LHCN-M2 (cell line): ENCODE results near the gene KANK3. TPM values are rescaled to one million over a fixed set of nuclear protein-coding genes. Genes with fewer than 3 reads are reported as not detected.
"Not testable (repeated sequence)": the region's sequence is repeated elsewhere in the genome, so short reads cannot be mapped to it uniquely, and the experiment has no call there.

Source experiments
- DNase-seq: peaks from one replicate; pipeline ENCODE4 v3.0.0-alpha.2; 2012; ENCODE audit warnings: low read depth
- total RNA-seq: library from RNA; depleted of rRNA; stranded (reverse); fragments of >200 nt; gene quantifications from 2 replicates; pipeline ENCODE4 v1.2.3, GENCODE V29; 2014

The KANK3 gene
- total RNA-seq, 1 experiment from 2014 or later: 0.11 TPM

GRCh38 chr19:8320564-8321066 lies 22.4 kb downstream of the KANK3 start:
- DNase-seq: no peak

GRCh38 chr19:8319807-8320520 lies 23.1 kb downstream of the KANK3 start:
- no peak for DNase-seq

- not testable (repeated sequence) for DNase-seq
These were observed 24.2 kb downstream of the KANK3 start for GRCh38 chr19:8318835-8319234.

- DNase-seq: no peak
These were observed 26.5 kb downstream of the KANK3 start for GRCh38 chr19:8316351-8317125.

- not testable (repeated sequence) for DNase-seq
These were observed 28.0 kb downstream of the KANK3 start for GRCh38 chr19:8314981-8315640.

- DNase-seq: no peak
These were observed 31.4 kb downstream of the KANK3 start for GRCh38 chr19:8311461-8312260.

GRCh38 chr19:8310342-8311055 lies 32.6 kb downstream of the KANK3 start:
- DNase-seq: no peak

GRCh38 chr19:8308891-8309291 lies 34.2 kb downstream of the KANK3 start:
- DNase-seq: no peak

GRCh38 chr19:8307965-8308866 lies 34.8 kb downstream of the KANK3 start, which contains the start of gene CD320:
CD320 (minus strand) TSS chr19:8308358; CDS start chr19:8308290, 68 bp downstream.
- DNase-seq: peak; percentile 87

- DNase-seq: no peak
These were observed 35.6 kb downstream of the KANK3 start for GRCh38 chr19:8307400-8307964.

GRCh38 chr19:8306235-8307054 lies 36.6 kb downstream of the KANK3 start:
- DNase-seq: no peak

GRCh38 chr19:8305798-8306197 lies 37.3 kb downstream of the KANK3 start:
- no peak for DNase-seq

- DNase-seq: no peak
These were observed 38.0 kb downstream of the KANK3 start for GRCh38 chr19:8304841-8305621.

- no peak for DNase-seq
These were observed 40.3 kb downstream of the KANK3 start for GRCh38 chr19:8302734-8303133.

GRCh38 chr19:8302357-8302691 lies 40.7 kb downstream of the KANK3 start:
- DNase-seq: no peak

- DNase-seq: not testable (repeated sequence)
These were observed 51.7 kb downstream of the KANK3 start for GRCh38 chr19:8291337-8291736.

- DNase-seq: not testable (repeated sequence)
These were observed 66.6 kb downstream of the KANK3 start for GRCh38 chr19:8276508-8276907.
